ENCODE results near the gene ZHX3. TPM values are rescaled to one million over a fixed set of nuclear protein-coding genes. Genes with fewer than 3 reads are reported as not detected.

Gene ZHX3
- total RNA-seq, 2 donors from 2014 or later = 8.2 to 10.1 TPM

GRCh38 chr20:41290804-41291389, 26.6 kb downstream of the ZHX3 start:
- ATAC-seq (no peak), DNase-seq (ENCODE audit: low spot score in 2 of 2) (no peak)
- H3K9me3 Mint-ChIP-seq = peaks cover 10 to 14% of the 10 kb centered on the region in 2 donors
- H3K27ac Mint-ChIP-seq = no peak overlapping the region
- peaks cover 8 to 16% of the 10 kb centered on the region in 2 donors for H3K36me3 Mint-ChIP-seq

- ATAC-seq = peak; percentile 80 to 85
- no peak for DNase-seq (ENCODE audit: low spot score in 2 of 2)
- Mint-ChIP-seq H3K36me3 (peaks cover 8 to 16% of the 10 kb centered on the region in 2 donors), H3K9me3 (peaks cover 10 to 14% of the 10 kb centered on the region in 2 donors), H3K27ac (no peak overlapping the region)
Measured at GRCh38 chr20:41287327-41287726, 30.2 kb downstream of the ZHX3 start.

DNA sequence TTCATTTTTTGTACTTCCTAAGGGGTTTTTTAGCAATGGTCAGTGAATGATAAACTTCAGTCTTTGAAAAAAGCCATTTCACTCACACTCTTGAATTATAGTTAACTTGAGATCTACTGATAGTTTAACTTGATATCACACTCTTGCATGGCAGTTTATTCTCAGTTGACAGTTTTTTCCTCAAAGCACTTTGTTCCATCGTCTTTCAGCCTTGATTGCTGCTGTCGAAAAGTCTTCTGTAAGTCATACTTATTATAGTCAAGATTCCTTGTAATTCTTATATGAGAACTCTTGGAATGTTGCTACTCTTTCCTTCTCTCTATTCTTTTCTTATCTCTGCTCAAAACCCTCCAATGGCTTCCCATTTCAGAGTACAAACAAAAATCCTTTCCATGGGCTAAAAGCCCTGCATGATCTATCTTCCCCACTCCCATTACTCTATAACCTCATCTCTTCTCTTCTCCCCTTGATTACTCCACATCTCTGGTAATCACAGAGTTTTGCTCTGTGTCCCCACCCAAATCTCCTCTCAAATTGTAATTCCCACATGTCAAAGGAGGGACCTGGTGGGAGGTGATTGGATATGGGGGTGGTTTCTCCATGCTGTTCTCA, 31.2 kb downstream of the ZHX3 start:
- Mint-ChIP-seq H3K36me3 (peaks cover 8 to 16% of the 10 kb centered on the region in 2 donors), H3K27ac (no peak overlapping the region), H3K9me3 (peaks cover 10 to 14% of the 10 kb centered on the region in 2 donors)
- ATAC-seq (no peak), DNase-seq (ENCODE audit: low spot score in 2 of 2) (no peak)

GRCh38 chr20:41279546-41280225, 37.8 kb downstream of the ZHX3 start:
- no peaks in the 10 kb centered on the region for H3K36me3 Mint-ChIP-seq
- ATAC-seq (no peak), DNase-seq (ENCODE audit: low spot score in 2 of 2) (no peak)
- no peak overlapping the region for H3K27ac Mint-ChIP-seq
- H3K9me3 Mint-ChIP-seq = no peaks in the 10 kb centered on the region

GRCh38 chr20:41278936-41279335, 38.6 kb downstream of the ZHX3 start:
- no peaks in the 10 kb centered on the region for H3K36me3 Mint-ChIP-seq
- DNase-seq (ENCODE audit: low spot score in 2 of 2) (no peak), ATAC-seq (no peak)
- H3K9me3 Mint-ChIP-seq = no peaks in the 10 kb centered on the region
- peak overlapping the region in 1 of 2 donors; percentile 65 for H3K27ac Mint-ChIP-seq

DNA sequence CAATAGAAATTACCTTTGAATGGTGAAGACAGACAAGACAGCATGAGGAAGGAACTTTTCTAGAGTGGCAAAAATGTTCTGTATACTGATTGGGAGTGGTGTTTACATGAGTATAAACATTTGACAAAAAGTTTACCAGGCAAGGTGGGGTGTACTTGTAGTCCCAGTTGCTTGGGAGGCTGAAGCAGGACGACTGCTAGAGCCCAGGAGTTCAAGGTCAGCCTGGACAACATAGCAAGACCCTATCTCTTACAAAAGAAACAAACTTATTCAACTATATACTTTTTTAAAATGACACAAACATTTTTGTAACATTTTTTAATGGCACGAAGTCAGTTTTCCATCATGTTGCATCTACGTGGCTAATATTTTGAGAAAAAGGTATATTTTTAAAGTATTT, 40.5 kb downstream of the ZHX3 start:
- DNase-seq (ENCODE audit: low spot score in 2 of 2) (no peak), ATAC-seq (no peak)
- no peaks in the 10 kb centered on the region for H3K9me3 Mint-ChIP-seq
- H3K27ac Mint-ChIP-seq = no peak overlapping the region
- H3K36me3 Mint-ChIP-seq = no peaks in the 10 kb centered on the region

DNA sequence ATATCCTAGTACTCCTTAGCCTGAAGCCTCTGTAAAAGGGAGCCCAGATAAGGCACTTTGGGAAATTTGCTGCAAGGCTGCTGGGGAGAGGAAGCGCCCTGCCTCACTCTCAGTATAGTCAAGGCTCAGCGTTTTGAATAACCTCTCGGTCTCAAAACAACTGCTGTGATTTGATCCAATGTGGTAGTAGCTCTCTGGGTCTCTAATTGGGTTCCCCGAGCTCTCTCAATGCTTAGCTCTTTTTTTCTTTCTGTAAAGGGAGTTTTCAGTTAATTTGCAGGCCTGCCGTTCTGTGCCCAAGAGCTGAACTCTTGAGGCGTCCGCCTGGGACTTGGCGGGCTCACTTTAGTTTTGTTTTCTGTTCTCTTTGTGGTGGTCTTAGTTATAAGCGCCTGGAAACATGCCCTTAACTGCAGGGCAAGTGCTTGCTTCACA, 41.2 kb downstream of the ZHX3 start:
- Mint-ChIP-seq H3K36me3 (no peaks in the 10 kb centered on the region), H3K9me3 (no peaks in the 10 kb centered on the region), H3K27ac (no peak overlapping the region)
- no peak for DNase-seq (ENCODE audit: low spot score in 2 of 2)
- no peak for ATAC-seq

GRCh38 chr20:41275301-41275731, 42.2 kb downstream of the ZHX3 start:
- no peaks in the 10 kb centered on the region for H3K36me3 Mint-ChIP-seq
- no peak for ATAC-seq
- DNase-seq (ENCODE audit: low spot score in 2 of 2) = no peak
- no peaks in the 10 kb centered on the region for H3K9me3 Mint-ChIP-seq
- H3K27ac Mint-ChIP-seq = no peak overlapping the region

DNA sequence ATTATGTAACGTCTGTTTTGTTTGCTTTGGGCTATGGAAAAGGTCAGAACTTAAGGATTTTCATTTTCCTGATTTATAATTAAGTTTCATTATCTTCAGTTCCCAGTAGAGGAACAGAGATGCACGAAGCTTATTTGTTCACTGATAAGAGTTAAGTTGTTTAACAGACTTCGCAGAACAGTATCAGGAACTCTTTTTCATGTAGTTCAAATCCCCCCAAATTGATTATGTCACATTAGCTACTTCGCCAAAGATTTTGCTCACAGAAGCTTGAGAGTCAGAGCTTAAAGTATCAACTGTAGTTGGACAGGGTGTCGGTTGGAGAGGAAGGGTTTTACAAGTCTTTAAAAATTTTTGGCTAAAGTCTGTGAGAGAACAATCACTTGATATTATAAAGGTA, 43.4 kb downstream of the ZHX3 start:
- Mint-ChIP-seq H3K36me3 (no peaks in the 10 kb centered on the region), H3K9me3 (no peaks in the 10 kb centered on the region), H3K27ac (no peak overlapping the region)
- no peak for ATAC-seq
- no peak for DNase-seq (ENCODE audit: low spot score in 2 of 2)

DNA sequence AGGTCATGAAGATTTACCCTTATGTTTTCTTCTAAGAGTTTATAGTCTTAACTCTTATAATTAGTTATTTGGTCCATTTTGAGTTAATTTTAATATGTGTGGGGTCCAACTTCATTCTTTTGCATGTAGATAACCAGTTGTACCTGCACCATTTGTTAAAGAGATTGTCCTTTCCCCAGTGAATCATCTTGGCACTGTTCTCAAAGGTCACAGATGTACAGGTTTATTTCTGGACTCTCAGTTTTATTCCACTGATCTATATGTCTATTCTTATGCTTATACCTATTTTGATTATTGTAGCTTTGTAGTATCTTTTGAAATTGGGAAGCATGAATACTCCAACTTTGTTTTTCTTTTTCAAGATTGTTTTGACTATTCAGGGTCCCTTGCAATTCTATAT, 44.1 kb downstream of the ZHX3 start:
- Mint-ChIP-seq H3K9me3 (no peaks in the 10 kb centered on the region), H3K36me3 (no peaks in the 10 kb centered on the region), H3K27ac (no peak overlapping the region)
- DNase-seq (ENCODE audit: low spot score in 2 of 2) (no peak), ATAC-seq (no peak)

- ATAC-seq = no peak
- no peak overlapping the region for H3K27ac Mint-ChIP-seq
- no peak for DNase-seq (ENCODE audit: low spot score in 2 of 2)
- no peaks in the 10 kb centered on the region for H3K36me3 Mint-ChIP-seq
- no peaks in the 10 kb centered on the region for H3K9me3 Mint-ChIP-seq
Measured at GRCh38 chr20:41272339-41272738, 45.2 kb downstream of the ZHX3 start.

DNA sequence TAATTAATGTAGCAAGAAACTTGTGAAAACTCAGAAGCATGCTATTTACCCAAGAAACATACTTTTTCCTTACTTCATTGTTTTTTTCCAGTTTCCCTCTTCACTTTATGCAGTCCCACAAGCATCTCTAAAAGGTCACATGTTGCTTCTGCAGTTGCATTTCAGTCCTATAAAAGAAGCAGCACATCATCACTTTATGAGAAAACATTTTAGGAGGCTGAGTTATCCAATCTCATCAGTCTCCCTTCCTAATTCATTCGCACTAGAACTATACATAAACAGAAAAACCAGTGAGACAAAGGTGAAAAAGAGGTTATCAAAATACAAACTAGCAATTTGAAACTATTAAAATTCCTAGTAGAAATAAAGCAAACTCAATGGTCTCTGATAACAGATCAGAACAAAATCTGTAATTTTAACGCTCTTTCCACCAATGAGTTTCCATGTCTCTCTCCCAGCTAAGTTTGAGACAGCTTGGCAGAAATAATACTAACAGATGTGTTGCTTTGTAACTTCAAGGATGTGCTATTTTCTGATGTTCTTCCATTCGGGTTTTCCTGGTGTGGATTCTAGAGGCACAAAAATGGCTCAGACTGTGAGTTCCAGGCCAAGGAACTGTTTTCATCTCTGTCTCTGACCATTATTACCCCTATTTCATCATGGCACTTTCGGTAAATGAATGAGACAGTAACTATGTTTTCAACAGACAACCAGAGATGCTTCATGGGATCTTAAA, 48.4 kb downstream of the ZHX3 start:
- Mint-ChIP-seq H3K36me3 (no peaks in the 10 kb centered on the region), H3K9me3 (no peaks in the 10 kb centered on the region), H3K27ac (no peak overlapping the region)
- DNase-seq (ENCODE audit: low spot score in 2 of 2) (no peak), ATAC-seq (no peak)

- ATAC-seq (no peak), DNase-seq (ENCODE audit: low spot score in 2 of 2) (no peak)
- Mint-ChIP-seq H3K27ac (no peak overlapping the region), H3K9me3 (no peaks in the 10 kb centered on the region), H3K36me3 (no peaks in the 10 kb centered on the region)
Measured at GRCh38 chr20:41268402-41268801, 49.1 kb downstream of the ZHX3 start.

DNA sequence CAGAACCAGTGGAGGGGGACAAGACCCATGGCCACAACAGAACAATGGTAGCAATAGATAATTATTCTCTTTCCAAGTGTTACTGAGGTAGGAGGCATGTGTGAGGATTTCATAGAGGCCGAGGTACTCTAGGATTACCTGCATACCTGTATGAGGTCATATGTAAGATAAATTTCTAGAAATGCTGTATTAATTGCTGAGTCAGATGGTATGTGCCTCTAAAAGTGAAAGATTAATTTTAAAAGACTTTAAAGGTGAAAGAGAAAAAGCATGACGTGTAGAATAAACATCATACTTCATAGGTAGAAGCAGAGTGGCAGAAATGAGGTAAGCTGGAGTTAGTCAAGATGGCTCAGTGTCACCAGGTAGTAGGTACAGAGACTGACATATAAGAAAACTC, 51.6 kb downstream of the ZHX3 start:
- no peaks in the 10 kb centered on the region for H3K36me3 Mint-ChIP-seq

DNA sequence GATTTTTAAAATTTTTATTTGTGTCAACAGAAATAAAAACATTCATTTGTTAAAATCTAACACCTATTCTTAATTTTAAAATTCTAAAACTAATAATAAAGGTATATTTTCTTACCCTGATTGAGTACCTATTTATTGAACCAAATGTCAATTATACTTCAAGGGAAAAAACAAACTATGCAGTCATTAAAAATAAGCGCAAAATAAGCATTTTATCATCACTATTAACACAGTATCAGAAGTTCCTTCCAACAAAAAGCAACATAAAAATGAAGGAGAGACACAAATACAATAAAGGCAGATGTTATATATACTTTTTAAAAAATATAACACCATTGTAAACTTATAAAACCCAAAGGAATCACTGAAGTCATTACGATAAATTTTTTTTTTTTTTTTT, 52.7 kb downstream of the ZHX3 start:
- no peaks in the 10 kb centered on the region for H3K36me3 Mint-ChIP-seq
- no peaks in the 10 kb centered on the region for H3K9me3 Mint-ChIP-seq
- ATAC-seq = no peak
- DNase-seq (ENCODE audit: low spot score in 2 of 2) = no peak
- no peak overlapping the region for H3K27ac Mint-ChIP-seq

More for the DNA sequence above, 51.6 kb downstream of the ZHX3 start:
- Mint-ChIP-seq H3K27ac (no peak overlapping the region), H3K9me3 (no peaks in the 10 kb centered on the region)
- DNase-seq (ENCODE audit: low spot score in 2 of 2) (no peak), ATAC-seq (no peak)

- H3K9me3 Mint-ChIP-seq = no peaks in the 10 kb centered on the region
- ATAC-seq = no peak
- no peaks in the 10 kb centered on the region for H3K36me3 Mint-ChIP-seq
- no peak overlapping the region for H3K27ac Mint-ChIP-seq
- no peak for DNase-seq (ENCODE audit: low spot score in 2 of 2)
Measured at GRCh38 chr20:41261790-41262717, 55.5 kb downstream of the ZHX3 start.
